HEK293T (cell line): ENCODE data around the gene SYCE1L.

Source experiments
- BHLHE40 ChIP-seq: fragments of 450-650 bp; IDR thresholded peaks from 2 replicates; pipeline ENCODE4 v1.6.1; 2016; ENCODE audit warnings: mild to moderate bottlenecking, moderate library complexity, borderline replicate concordance
- CTBP1 ChIP-seq: fragments of 450-650 bp; IDR thresholded peaks from 2 replicates; pipeline ENCODE4 v1.6.1; 2016; ENCODE audit warnings: borderline replicate concordance
- ELF4 ChIP-seq: fragments of 450-650 bp; IDR thresholded peaks from 2 replicates; pipeline ENCODE4 v1.6.1; 2017; ENCODE audit warnings: antibody characterized with exemption
- FOXA1 ChIP-seq: fragments of 450-650 bp; IDR thresholded peaks from 2 replicates; pipeline ENCODE4 v1.6.1; 2016; ENCODE audit warnings: mild to moderate bottlenecking
- FOXM1 ChIP-seq: fragments of 450-650 bp; IDR thresholded peaks from 2 replicates; pipeline ENCODE4 v1.6.1; 2017; ENCODE audit warnings: mild to moderate bottlenecking, borderline replicate concordance
- HDGF ChIP-seq: fragments of 450-650 bp; IDR thresholded peaks from 2 replicates; pipeline ENCODE4 v1.6.1; 2017; ENCODE audit warnings: antibody characterized with exemption, borderline replicate concordance
- L3MBTL2 ChIP-seq: fragments of 450-650 bp; conservative IDR thresholded peaks from 2 replicates; pipeline ENCODE4 v1.6.1; 2016; ENCODE audit warnings: mild to moderate bottlenecking
- LEF1 ChIP-seq: fragments of 450-650 bp; IDR thresholded peaks from 2 replicates; pipeline ENCODE4 v1.6.1; 2017; ENCODE audit warnings: mild to moderate bottlenecking, borderline replicate concordance
- NFRKB ChIP-seq: fragments of 450-650 bp; IDR thresholded peaks from 2 replicates; pipeline ENCODE4 v1.6.1; 2016; ENCODE audit warnings: mild to moderate bottlenecking, moderate library complexity
- SP1 ChIP-seq: fragments of 450-650 bp; IDR thresholded peaks from 2 replicates; pipeline ENCODE4 v1.6.1; 2017
- TARDBP ChIP-seq: fragments of 450-650 bp; IDR thresholded peaks from 2 replicates; pipeline ENCODE4 v1.6.1; 2016
- ZNF384 ChIP-seq: fragments of 450-650 bp; IDR thresholded peaks from 2 replicates; pipeline ENCODE4 v1.6.1; 2016

DNA sequence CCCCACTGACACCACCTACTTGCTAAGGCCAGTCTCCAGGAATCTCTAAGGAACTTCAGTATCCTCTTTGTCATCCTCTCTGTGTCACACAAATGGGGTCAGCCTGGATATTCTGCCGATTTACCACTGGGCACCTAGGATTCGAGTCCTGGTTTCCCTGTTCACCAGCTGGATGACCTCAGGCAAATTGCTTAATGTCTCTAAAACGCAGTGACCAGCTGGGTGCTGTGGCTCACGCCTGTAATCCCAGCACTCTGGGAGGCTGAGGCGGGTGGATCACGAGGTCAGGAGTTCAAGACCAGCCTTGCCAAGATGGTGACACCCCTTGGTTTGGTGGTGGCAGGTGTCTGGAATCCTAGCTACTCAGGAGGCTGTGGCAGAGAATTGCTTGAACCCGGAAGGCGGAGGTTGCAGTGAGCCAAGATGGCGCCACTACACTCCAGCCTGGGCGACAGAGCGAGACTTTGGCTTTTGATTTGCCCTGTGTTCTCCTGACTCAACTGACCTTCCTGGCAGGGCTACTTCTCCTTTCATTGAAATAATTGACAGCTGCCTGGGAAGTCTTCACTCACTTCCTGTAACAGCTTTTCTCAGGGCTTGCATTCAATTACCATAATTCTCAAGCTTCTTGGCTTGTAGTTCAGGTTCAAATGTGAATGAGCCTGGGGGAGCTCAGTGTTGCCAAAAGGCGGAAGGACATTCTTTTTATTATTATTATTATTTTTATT, 15.4 kb downstream of the SYCE1L start:
- TF ChIP-seq FOXM1 (no peak), L3MBTL2 (no peak), HDGF (no peak), NFRKB (no peak), LEF1 (no peak), ELF4 (no peak), FOXA1 (no peak), BHLHE40 (no peak), SP1 (no peak), ZNF384 (no peak), TARDBP (no peak), CTBP1 (no peak)
